ENCODE results near the gene DNAJC22.

- no peak for TF ChIP-seq CTCF (CRISPR knock-in tag; IDR thresholded peaks at IDR 0.05)
- TF ChIP-seq TCF7L2 (IDR thresholded peaks at IDR 0.05; ENCODE audit: low read depth, low read length) = no peak
- no peak for TF ChIP-seq USF2 (IDR thresholded peaks at IDR 0.05; ENCODE audit: low read depth, low read length)
- no peak for TF ChIP-seq USF2 (CRISPR knock-in tag; IDR thresholded peaks at IDR 0.05; ENCODE audit: borderline replicate concordance)
Measured at GRCh38 chr12:49301760-49302159, 44.9 kb upstream of the DNAJC22 start.
